Lung microvascular endothelial cell (primary cell): ENCODE results near the gene LDLRAD4. TPM values are rescaled to one million over a fixed set of nuclear protein-coding genes. Genes with fewer than 3 reads are reported as not detected.
"Not testable (repeated sequence)": the region's sequence is repeated elsewhere in the genome, so short reads cannot be mapped to it uniquely, and the experiment has no call there.

Experiments
- DNase-seq, 2 donors: peaks; one replicate each; pipeline versions ENCODE4 v3.0.0 to v3.0.0-alpha.2; 2010; ENCODE audit warnings: low read depth in 2 of 2
- total RNA-seq: library from RNA; depleted of rRNA; stranded (reverse); fragments of >200 nt; gene quantifications from 2 replicates; pipeline ENCODE4 v1.2.1, GENCODE V29; 2014

The LDLRAD4 gene
- total RNA-seq, 1 donor from 2014 or later = 22.2 TPM

DNA sequence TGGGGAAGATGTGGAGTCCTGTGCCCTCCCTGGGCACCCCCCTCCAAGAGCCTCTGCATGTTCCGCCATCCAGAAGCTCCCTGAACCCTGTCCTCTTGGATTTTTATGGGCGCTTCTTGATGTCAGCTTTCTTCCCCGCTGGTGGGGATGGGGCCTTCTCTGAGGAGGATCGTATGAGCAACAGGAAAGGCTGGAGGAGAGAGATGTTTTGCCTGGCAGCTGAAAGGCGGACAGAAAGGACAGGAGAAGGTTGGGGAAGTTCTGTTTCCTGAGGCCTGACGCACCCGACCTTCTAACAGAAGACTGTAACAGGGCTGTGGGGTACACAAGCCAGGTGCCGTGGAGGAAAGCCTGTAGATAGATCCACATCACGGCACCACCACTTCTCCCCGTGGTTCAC is 238.8 kb downstream of the LDLRAD4 start:
- DNase-seq = peak in 1 of 2 donors; percentile 26

DNA sequence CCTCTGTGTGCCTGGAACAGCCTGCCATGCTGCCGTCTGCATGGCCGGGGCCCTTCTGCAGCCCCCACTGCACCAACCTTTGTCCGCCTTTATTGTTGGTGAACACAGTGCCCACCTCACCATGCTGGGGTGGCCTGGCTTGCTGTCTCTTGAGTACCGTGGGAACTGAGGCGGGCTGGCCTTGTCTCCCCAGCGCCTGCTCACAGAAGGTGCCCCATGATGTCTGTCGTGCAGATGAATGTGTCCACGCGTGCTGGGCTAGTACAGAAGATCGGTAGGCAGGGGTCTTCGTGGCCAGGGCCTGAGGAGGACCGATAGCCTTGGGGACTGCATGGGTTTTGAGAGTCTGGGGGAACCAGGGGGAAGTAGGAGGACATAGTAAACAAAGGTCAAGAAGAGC is 242.4 kb downstream of the LDLRAD4 start:
- DNase-seq = no peak

DNA sequence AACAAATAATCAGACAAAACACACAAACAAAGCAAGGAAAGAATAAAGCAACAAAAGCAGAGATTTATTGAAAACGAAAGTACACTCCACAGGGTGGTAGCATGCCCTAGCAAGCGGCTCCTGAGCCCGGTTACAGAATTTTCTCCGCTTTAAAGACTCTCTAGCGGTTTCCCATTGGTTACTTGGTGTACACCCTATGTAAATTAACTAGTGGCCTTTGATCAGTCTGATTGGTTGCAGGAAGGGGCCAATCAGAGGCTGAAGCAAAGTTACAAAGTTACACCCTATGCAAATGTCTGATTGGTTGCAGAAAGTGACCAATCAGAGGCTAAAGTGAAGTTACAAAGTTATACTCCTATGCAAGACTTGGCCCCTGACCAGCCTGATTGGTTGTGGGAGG is 242.9 kb downstream of the LDLRAD4 start:
- DNase-seq = no peak

DNA sequence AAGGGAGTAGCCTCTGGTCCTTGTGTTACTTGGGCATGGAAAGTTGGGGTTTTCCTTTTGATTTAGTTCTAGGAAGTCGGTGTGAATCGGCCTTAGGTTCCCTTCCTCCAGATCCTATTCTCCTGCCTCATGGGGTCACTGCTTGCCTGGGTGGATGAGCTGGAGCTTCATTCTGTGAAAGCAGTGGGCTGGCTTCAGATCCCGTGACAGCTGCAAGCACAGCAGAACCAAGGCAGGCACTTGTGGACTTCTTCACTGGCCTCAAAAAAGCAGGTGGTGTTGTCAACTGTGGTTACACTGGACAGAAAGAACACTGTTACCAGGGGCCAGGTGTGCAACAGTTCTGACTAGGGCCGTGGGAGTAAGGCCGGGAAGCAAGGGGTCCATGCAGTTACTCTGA is 243.4 kb downstream of the LDLRAD4 start:
- no peak for DNase-seq

DNA sequence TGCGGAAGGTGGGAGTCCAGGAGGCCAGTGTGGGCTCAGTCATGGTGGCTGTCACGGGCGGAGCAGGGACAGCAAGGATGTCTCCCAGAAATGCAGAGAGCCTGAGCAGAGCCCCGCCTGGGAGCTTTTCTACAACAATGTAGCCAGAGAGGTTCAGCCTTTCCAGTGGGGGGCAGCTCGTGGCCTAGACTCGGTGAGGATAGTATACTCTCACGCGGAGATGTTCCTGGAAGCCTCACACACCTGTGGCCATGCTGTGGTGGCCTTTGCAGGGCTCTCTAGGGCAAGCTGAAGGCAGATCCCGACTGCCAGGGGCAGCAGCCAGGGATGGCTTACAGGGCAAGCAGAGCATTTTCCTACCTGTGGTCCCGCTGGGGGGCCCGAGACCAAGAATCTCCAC is 244.1 kb downstream of the LDLRAD4 start:
- no peak for DNase-seq

DNA sequence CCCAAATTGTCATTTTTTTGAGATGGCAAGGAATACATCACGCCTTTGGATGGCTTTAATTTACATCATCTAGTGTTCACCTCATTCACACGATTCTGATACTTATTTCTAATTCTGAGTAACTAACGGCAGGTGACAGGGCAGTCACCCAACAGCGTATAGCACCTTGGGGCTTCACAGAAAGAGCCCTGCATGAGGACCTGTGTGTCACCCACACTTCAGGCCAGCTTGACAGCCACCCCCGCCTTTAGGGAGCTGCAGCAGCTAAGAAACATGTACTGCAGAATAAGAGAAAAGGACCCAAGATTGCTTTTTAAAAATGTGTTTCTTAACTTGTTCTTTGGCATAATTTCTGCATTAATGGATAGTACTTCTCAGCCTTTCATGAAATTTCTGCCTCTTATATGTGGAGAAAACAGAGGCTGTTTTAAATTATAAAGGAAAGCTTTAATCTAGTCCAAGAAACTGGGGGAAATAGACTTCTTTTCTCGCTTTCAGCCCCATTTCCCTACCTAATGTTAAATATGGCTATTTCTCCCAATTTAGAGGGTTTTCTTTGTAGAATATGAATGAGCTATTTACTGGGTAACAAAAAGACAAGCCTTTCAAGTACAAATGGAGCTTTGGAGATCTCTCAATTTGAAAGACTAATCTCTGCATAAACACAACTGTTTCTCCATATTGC is 245.1 kb downstream of the LDLRAD4 start:
- no peak for DNase-seq

DNA sequence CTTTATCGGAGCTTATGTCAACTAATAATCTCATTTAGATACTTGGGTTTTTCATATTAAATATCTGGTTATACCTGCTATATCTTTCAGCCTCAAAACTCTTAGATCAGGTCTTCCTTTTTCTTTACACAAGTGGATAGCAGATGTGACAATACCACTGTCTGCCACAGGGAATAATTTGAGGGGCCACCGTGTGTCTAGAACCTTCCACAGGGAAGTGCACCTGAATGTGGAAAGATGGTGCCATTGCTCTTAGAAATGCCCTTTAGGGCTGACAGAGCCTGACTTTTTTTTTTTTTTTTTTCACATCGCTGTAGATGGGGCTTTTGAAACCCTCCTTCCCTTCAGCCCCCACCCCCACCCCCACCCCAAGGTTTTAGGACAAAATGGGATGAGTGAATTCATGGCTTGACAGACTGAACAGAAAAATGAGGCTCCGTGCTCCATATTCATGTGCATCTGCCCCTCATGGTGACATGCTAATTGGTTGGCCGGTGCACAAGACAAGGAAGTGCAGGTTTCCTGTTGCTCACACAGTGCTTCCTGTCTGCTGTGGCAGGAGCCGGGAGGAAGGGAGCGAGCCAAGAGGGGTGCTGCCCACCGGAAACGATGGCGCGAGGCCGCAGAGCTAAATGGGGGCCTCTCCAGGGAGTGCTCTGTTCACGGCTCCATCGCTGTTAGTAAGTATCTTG is 246.0 kb downstream of the LDLRAD4 start:
- DNase-seq = peak; percentile 91 to 95

DNA sequence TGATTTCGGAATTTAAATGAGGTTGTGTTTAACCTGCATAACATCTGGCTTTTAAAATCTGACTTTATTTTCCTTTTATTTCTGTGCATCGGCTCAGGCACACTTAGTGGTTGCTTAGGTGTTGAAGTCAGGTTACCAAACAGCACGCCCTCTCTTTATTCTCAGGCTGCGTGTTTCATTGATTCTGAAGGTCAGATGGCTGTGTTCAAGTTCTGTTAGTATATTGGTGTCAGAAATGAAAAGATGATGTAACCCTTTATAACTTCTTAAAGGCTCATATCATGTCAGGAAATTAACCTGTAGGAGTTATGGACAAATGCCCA is 246.5 kb downstream of the LDLRAD4 start:
- no peak for DNase-seq

DNA sequence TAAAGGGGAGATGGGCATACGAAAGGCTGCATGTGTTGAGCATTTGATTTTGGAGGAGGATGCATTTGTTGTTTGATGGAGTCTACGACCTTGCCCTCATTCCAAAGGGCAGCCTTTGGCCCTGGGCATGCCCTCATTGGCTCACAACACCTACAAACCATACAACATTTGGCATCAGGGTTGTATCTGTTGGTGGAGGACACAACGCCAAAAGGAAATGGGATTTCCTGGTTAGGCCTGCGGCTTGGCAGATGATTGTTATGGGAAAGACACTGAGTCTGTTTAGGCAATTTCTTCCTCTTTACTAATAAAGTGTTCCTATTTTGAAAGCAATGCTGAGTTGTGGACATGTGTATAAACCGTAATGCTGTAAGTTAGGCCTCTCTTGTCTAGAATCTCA is 246.9 kb downstream of the LDLRAD4 start:
- peak; percentile 71 to 87 for DNase-seq

DNA sequence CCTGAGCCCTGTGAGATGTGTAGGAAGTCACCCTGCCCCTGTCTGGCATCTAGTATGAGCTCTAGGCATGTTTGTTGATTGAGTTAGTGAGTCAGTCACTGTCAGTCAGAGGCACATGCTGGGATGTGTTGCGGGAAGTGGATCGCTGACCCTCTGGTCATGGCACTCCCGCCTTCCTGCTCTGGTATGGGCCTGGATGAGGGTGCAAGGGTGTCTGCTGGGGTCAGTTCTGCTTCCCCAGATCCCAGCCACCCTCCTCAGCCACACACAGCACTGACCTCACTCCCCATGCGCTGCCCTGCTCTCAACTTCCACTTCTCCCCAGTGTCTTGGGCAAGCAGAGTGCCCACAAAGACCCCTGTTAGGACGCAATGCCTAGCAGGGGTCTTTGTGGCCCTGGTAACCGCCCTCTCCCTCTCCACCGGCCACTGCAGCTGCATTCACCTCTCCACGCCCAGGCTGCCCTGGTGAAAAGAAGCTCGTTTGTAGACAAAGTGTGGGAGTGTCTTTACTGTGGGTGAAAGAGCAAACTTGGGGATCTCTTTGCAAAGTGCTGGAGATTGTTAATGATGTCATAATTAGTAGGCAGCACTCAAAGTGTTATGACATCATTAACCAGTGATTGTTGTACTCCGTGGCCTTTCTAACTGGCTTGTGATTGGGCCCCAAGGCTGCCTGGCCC is 252.1 kb downstream of the LDLRAD4 start:
- peak in 1 of 2 donors; percentile 28 for DNase-seq

DNA sequence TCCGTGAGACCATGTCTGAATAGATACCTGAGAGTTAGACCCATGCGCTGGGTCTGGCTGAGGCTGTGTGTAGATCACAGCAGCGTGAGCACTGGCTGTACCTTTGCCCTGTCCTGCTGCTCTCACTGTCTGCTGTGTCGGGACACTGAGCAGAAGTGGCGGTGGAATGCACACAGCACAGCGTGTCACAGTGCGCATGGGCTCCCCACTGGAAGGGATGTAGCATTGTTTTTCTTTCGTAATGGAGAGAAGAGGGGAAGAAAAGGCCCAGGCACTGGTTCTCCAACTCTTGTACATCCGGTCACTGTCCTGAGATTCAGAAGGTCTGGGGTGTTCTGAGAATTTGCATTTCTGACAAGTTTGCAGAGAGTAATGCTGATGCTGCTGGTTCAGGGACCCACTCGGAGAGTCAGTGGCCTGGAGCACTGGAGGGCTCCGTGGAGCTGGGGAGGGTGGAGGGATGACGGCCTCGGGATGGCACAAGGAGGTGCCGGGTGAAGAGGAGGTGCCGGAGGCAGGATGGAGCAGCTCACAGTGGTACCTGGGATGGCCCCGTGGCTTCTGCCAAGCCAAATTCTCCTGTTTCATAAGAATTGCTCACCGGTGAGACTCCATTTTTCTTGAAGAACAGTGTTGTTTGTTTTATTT is 252.8 kb downstream of the LDLRAD4 start:
- no peak for DNase-seq

DNA sequence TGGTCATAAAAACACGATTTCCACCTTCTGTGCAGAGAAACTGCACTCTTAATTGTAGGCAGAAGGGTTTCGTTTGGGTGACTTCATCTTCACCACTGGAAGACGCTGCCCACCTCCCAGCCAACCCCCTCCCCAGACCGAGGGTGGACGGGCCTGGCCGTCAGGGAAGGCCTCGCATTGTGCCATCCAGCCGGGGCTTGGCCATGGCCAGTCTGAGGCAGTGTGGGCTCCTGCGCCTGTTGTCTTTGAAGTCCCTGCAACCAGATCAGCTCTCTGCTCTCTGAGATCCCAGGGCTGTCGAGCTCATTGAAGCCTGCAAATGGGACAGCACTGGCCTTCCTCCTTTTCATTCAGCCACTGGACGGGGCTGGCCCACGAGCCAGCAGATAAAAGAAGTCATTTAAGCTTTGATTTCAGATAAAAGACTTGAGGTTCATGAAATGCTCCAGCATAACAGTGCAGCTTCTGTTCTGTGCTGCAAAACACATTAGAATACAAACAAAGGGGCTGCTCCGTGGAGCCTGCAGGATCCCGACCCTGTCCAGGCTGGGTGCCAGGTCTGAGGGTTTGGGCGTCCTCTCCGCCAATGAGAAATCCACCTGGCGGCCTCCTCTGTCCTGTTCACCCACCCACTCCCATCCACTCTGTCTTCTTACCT is 253.5 kb downstream of the LDLRAD4 start:
- DNase-seq = no peak

DNA sequence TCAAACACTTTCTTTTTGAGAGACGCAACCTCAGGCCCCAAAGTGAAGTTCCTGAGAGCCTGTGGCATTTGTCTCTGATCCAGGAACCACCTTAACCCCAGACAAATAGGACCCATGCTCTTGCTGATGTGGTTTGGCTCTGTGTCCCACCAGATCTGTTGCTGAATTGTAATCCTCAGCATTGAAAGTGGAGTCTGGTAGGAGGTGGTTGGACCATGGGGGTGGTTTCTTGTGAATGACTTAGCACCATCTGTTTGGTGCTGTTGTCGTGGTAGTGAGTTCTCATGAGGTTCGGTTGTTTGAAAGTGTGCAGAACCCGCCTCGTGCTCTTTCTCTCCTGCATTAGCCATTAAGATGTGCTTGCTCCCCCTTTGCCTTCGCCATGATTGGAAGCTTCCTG is 255.2 kb downstream of the LDLRAD4 start:
- DNase-seq = no peak

DNA sequence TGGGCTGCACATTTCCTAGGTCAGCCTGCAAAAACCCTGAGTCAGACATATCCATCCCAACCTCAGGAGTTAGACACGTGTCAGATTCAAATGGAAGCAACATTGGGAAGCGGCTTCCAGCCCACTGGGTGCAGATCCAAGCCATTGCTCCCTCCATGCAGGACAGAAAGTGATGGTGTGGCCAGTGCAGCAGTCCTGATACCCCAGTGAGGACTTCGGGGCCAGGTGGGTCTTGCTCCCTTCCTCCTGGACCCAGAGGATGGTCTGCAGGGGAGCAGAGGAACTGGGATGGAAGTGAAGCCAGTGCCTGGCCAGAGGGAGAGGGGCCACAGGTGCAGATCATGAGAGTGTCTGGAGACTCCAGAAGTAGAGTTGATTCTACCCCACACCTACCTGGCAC is 255.8 kb downstream of the LDLRAD4 start:
- no peak for DNase-seq

DNA sequence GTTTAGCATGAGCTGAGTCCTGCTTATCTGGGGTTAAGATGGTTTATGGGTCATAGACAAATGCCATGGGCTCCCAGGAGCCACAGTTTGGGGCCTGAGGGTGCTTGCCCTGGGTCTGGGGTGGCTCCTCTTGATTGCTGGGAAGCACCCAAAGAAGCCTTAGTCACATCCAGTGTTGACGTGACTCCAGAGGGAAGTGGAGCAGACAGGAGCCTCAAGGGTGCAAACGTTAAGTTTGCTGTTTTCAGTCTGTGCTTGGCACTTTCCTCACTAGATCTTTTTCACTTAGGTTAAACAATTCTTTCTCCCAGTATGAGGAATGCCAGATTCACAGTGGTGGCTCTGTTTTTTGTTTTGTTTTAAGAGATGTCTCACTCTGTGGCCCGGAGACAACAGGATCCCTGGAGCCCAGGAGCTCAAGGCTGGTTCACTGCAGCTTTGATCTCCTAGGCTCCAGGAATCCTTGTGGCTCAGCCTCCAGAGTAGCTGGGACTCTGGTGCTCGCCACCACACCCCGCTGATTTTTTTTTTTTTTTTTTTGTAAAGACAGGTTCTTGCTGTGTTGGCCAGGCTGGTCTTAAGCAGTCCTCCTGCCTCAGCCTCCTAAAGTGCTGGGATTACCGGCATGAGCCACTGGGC is 256.5 kb downstream of the LDLRAD4 start:
- DNase-seq = no peak

DNA sequence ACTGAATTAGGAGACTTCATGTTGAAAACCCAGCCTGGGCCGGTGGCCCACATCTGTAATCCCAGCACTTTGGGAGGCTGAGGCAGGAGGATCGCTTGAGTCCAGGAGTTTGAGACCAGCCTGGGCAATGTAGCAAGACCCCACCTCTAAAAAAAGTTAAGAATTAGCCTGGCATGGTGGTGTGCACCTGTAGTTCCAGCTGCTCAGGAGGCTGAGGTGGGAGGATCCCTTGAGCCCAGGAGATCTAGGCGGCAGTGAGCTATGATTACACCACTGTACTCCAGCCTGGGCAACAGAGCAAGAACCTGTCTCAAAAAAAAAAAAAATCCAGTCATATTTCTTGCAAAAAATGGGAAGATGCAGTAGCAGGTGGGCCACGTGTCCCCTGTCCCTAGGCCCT is 257.8 kb downstream of the LDLRAD4 start:
- DNase-seq = not testable (repeated sequence)

DNA sequence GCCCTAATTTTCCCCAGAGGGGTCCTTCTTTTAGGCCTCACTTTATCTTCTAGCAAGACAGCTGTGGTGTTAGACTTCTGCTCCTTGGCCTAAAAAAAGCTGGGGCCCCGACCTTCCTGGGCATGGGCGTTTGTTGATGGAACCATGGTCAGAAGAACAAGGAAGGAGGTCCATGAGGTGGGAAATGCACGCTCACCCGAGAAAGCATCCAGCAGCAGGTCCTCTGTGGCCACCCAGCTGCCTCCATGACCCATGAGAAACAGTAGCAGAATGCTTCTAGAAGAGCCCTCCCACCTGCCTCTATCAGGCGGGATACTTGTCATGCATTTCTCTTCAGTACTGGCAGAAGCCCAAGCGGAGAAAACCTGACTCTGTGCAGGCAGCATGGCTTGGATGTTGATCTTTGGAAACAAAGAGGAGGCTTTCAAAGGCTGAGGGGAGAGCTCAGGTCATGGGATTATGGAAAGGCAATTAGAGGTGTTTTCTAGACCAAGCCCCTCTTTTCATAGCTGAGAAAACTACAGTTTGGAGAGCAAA is 258.7 kb downstream of the LDLRAD4 start:
- no peak for DNase-seq

DNA sequence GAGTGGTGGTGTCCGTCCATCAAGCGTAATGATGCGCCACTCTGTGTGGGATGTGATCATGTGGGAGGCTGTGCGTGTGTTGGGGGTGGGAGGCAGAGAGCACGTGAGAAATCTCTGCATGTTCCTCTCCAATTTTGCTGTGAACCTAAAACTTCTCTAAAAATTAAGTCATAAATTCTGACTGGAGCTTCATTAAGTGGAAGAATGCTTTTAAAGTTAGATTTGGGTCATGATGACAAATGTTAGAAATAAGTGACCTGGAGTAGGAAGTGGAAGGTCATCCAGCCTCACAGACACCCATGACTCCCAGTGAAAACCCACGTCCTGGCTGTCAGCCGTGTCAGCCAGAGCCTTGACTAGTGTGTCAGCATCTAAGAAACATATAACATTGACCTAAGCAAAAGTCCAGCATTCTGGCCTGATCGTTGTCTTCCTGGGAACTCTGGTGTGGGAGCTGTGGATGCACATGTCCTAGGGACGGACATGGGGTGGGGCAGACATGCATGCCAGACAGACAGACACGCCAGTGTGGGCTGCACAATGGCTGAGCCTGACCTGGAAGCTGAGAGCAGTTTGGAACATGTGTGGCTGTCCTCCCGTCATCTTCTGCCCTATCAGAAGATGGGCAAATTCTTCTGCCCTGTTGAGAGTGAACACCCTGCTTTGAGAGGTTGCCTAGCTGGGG is 262.2 kb downstream of the LDLRAD4 start:
- DNase-seq = no peak

DNA sequence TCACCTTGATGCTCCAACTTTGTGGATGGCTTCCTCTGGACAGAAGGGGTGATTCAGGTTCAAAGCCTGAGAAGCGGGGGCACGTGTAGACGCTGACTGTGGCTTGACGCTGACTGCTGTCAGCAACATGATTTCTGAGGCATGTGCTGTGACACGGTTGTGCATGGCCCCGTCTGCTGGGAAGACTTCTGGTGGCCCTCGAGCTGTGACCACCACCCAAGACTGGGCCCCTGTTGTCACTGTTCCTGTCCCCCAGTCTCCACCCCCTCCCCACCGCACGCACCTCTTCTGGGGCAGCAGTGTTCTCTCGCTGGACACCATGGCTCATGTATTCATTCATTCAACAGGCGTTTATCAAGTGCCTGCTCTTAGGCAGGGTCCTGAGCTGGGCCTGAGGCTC is 262.8 kb downstream of the LDLRAD4 start:
- DNase-seq = no peak

DNA sequence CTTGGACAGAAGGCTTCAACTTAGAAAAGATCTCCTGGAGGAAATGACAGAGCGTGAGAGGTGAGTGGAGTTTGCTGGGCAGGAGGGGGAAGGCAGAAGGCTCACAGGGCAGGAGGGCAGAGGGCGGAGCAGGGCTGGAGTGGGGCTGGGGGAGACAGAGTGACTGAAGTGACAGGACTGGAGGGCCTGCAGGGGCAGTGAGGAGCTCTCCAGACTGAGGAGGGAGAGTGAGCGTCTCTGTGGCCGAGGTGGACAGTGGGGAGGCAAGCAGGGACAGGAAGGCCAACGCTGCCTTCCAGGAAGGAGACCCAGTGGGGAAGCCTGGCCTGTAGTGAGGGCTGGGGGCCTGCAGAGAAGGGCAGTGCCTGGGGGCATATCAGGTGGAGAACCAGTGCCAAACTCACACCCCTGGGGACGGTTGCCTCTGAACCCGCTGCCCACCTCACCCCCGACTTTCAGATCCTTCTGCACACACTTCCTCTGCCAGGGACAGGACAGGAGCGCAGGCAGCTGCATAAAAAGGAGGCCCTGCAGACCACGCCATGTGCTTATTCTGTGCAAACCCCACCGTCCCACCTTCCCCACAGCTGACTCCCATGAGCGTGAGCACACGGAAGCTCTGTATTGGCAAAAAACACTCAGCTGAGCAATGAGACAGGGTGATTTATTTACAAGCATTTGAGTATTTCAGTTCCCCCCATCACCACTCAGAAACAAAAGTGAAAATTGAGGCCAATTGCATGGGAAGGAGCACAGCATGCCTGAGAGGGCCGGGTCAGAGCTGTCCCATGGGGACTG is 263.5 kb downstream of the LDLRAD4 start:
- no peak for DNase-seq
